Progenitor cell of endocrine pancreas (in vitro differentiated cells): Measurements from ENCODE around the gene OLFM4. TPM values are rescaled to one million over a fixed set of nuclear protein-coding genes. Genes with fewer than 3 reads are reported as not detected.

Source experiments
- DNase-seq: peaks from one replicate; pipeline ENCODE4 v3.0.0; 2021; ENCODE audit warnings: low spot score; ENCODE audit not compliant: unreplicated experiment
- H3K27ac Mint-ChIP-seq: 2 replicates; pipeline ENCODE4 v1.8.0; 2021; ENCODE audit warnings: mild to moderate bottlenecking, moderate library complexity, mixed read lengths
- H3K27me3 Mint-ChIP-seq: 2 replicates; pipeline ENCODE4 v1.8.0; 2021; ENCODE audit warnings: mixed read lengths
- H3K36me3 Mint-ChIP-seq: 2 replicates; pipeline ENCODE4 v1.8.0; 2022; ENCODE audit warnings: mixed read lengths; ENCODE audit not compliant: insufficient read depth
- H3K4me1 Mint-ChIP-seq: 2 replicates; pipeline ENCODE4 v1.8.0; 2021; ENCODE audit warnings: low read depth, mixed read lengths
- H3K4me3 Mint-ChIP-seq: 2 replicates; pipeline ENCODE4 v1.8.0; 2021; ENCODE audit warnings: low read depth, mild to moderate bottlenecking, moderate library complexity, mixed read lengths
- H3K9me3 Mint-ChIP-seq: 2 replicates; pipeline ENCODE4 v1.8.0; 2021; ENCODE audit warnings: low read depth, mixed read lengths
- total RNA-seq: library from RNA; stranded (reverse); gene quantifications from 2 replicates; pipeline ENCODE4 v1.2.1, GENCODE V29; 2021
- TF ChIP-seq, protein P1 (sequence below): fragments of 200-600 bp; sonication (generic); IDR thresholded peaks from one replicate; pipeline ENCODE4 v1.5.0; 2021; ENCODE audit warnings: antibody characterized with exemption, mild to moderate bottlenecking; ENCODE audit not compliant: unreplicated experiment

Gene OLFM4
- total RNA-seq, 1 donor from 2014 or later: not detected

DNA sequence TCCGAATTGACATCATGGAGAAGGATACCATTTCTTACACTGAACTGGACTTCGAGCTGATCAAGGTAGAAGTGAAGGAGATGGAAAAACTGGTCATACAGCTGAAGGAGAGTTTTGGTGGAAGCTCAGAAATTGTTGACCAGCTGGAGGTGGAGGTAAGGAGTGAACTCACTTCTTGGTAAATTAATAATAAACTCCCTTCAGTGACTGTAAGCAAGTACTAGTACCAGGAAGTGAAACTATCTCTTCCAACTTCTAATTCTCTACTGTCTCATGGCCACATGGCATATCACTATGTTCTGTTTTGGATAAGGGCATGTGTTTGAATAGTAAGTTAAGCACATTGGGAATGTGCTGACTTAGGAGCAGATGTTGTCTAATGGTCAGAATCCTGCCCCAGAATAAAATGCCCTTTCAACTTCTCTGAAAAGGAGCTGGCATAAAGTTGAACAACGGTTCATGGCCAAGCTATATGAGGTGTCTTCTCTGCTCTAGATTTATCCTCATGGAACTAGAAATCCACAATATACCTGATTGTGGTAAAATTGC, 13.4 kb downstream of the OLFM4 start:
- Mint-ChIP-seq H3K4me3 (no peak overlapping the region), H3K36me3 (no peaks in the 10 kb centered on the region), H3K27me3 (no peaks in the 10 kb centered on the region), H3K4me1 (no peaks in the 10 kb centered on the region), H3K9me3 (no peaks in the 10 kb centered on the region), H3K27ac (no peak overlapping the region)
- DNase-seq: no peak
- TF ChIP-seq, protein P1, sequence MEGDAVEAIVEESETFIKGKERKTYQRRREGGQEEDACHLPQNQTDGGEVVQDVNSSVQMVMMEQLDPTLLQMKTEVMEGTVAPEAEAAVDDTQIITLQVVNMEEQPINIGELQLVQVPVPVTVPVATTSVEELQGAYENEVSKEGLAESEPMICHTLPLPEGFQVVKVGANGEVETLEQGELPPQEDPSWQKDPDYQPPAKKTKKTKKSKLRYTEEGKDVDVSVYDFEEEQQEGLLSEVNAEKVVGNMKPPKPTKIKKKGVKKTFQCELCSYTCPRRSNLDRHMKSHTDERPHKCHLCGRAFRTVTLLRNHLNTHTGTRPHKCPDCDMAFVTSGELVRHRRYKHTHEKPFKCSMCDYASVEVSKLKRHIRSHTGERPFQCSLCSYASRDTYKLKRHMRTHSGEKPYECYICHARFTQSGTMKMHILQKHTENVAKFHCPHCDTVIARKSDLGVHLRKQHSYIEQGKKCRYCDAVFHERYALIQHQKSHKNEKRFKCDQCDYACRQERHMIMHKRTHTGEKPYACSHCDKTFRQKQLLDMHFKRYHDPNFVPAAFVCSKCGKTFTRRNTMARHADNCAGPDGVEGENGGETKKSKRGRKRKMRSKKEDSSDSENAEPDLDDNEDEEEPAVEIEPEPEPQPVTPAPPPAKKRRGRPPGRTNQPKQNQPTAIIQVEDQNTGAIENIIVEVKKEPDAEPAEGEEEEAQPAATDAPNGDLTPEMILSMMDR: no peak

DNA sequence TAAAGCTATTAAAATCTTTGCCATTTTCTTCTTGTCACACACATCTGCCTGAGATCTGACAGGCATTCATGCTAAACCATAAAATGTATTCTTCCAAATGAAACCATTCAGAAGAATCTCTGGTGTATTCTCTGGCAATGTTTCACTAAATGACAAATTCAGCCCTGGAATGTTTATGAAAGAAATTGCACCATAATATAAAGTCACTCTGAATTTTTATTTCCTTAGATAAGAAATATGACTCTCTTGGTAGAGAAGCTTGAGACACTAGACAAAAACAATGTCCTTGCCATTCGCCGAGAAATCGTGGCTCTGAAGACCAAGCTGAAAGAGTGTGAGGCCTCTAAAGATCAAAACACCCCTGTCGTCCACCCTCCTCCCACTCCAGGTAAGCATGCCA, 14.3 kb downstream of the OLFM4 start:
- H3K4me3 Mint-ChIP-seq: no peak overlapping the region
- TF ChIP-seq, protein P1: no peak
- no peaks in the 10 kb centered on the region for H3K36me3 Mint-ChIP-seq
- no peaks in the 10 kb centered on the region for H3K4me1 Mint-ChIP-seq
- DNase-seq: no peak
- H3K27ac Mint-ChIP-seq: no peak overlapping the region
- no peaks in the 10 kb centered on the region for H3K27me3 Mint-ChIP-seq
- H3K9me3 Mint-ChIP-seq: no peaks in the 10 kb centered on the region

DNA sequence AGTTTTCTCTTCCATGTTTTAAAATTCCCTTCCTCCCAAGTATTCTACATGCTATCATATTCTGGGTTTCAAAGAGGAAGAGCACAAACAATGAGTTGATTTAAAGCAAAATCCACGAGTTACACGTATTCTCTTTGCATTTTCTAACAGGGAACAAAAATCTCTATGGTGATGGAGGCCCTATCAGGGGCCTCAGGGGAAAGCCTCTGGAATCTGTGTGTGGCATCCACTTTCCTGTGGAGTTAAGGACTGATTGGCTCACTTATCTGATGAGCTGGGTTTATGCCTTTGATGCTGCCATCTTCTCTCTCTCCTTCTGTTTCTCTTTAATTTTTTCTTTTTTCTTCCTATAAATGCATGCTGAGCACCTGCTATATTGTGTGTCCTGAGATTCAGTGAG, 14.8 kb downstream of the OLFM4 start:
- no peaks in the 10 kb centered on the region for H3K36me3 Mint-ChIP-seq
- no peaks in the 10 kb centered on the region for H3K4me1 Mint-ChIP-seq
- TF ChIP-seq, protein P1: no peak
- H3K27me3 Mint-ChIP-seq: no peaks in the 10 kb centered on the region
- DNase-seq: no peak
- H3K9me3 Mint-ChIP-seq: no peaks in the 10 kb centered on the region
- no peak overlapping the region for H3K27ac Mint-ChIP-seq
- H3K4me3 Mint-ChIP-seq: no peak overlapping the region

DNA sequence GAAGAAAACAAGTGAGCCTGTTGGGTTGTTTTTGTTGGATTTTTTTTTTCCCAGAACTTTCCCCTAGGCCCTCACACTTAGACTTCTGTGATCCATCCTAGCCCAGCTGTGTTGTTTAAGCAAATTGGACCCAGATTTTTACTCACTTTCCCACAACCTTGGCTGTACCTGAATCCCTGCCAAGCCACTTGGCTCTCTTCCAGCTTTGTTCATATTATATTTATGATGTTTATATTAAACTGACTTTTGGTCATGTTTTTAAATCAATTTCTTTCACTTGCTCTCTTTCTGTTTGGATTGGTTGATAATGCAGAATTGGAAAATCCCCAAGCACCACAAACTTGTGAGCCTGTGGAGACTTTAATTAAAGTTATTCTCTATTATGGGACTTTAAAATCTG, 16.6 kb downstream of the OLFM4 start:
- Mint-ChIP-seq H3K4me3 (no peak overlapping the region), H3K4me1 (no peaks in the 10 kb centered on the region), H3K27me3 (no peaks in the 10 kb centered on the region), H3K9me3 (no peaks in the 10 kb centered on the region), H3K27ac (no peak overlapping the region), H3K36me3 (no peaks in the 10 kb centered on the region)
- no peak for DNase-seq
- TF ChIP-seq, protein P1: no peak

- H3K36me3 Mint-ChIP-seq: no peaks in the 10 kb centered on the region
- no peak overlapping the region for H3K4me3 Mint-ChIP-seq
- H3K27ac Mint-ChIP-seq: no peak overlapping the region
- H3K9me3 Mint-ChIP-seq: no peaks in the 10 kb centered on the region
- TF ChIP-seq, protein P1: no peak
- no peaks in the 10 kb centered on the region for H3K27me3 Mint-ChIP-seq
- no peak for DNase-seq
- no peaks in the 10 kb centered on the region for H3K4me1 Mint-ChIP-seq
Observed at GRCh38 chr13:53048880-53049279, 20.3 kb downstream of the OLFM4 start.
